T-cell (primary cell): Measurements from ENCODE around the gene TOX3. TPM values are rescaled to one million over a fixed set of nuclear protein-coding genes. Genes with fewer than 3 reads are reported as not detected.

Experiments used
- ATAC-seq, 4 experiments: fragments of 200-7000 bp in 3 of 4; fragments of 150-1000 bp in 1 of 4; cut with Tn5 transposase; replicated peaks in 1 of 4; 1 replicate in 3 of 4; 2 replicates in 1 of 4; pipeline ENCODE4 v1.10.0; 2021; ENCODE audit warnings: moderate library complexity in 3 of 4, mild to moderate bottlenecking in 2 of 4, moderate number of reproducible peaks in 1 of 4
- CTCF ChIA-PET, 2 donors: fragments of 300-600 bp; sonication (Branson Sonifier 250); formaldehyde crosslinking; loops; one replicate each; lab custom pipeline; 2022; ENCODE audit warnings: antibody characterized with exemption in 2 of 2; lab: Charles Lee
- POLR2A ChIA-PET, 2 donors: fragments of 300-600 bp; sonication (Branson Sonifier 250); formaldehyde crosslinking; loops; one replicate each; lab custom pipeline; 2022; ENCODE audit warnings: antibody characterized with exemption in 2 of 2; lab: Charles Lee
- DNase-seq, 35 experiments: peaks; one replicate each; pipeline versions ENCODE4 v3.0.0 to v3.0.0-alpha.2; 2013 to 2023
- H3K27ac ChIP-seq: one replicate; pipeline ENCODE4 v1.5.1; 2013; ENCODE audit warnings: low read length
- H3K27me3 ChIP-seq, 2 experiments: replicated peaks in 1 of 2; 1 replicate in 1 of 2; 2 replicates in 1 of 2; pipeline versions ENCODE4 v1.6.1 to v1.7.0; 2013; ENCODE audit warnings: low read length in 1 of 2, mixed read lengths in 1 of 2; ENCODE audit not compliant: control insufficient read depth in 2 of 2, insufficient read depth in 2 of 2; ENCODE audit errors: extremely low read depth in 1 of 2
- H3K36me3 ChIP-seq, 2 donors: 1 replicate in 1 of 2; 2 replicates in 1 of 2; pipeline versions ENCODE4 v1.6.1 to v1.7.0; 2013; ENCODE audit warnings: low read length in 1 of 2; ENCODE audit not compliant: control insufficient read depth in 2 of 2, insufficient read depth in 1 of 2; ENCODE audit errors: extremely low read depth in 1 of 2
- H3K4me1 ChIP-seq, 2 experiments: 1 replicate in 1 of 2; 2 replicates in 1 of 2; pipeline versions ENCODE4 v1.6.1 to v1.7.0; 2013; ENCODE audit warnings: low read length in 2 of 2, mixed read lengths in 1 of 2; ENCODE audit not compliant: insufficient read depth in 2 of 2, control insufficient read depth in 1 of 2; ENCODE audit errors: extremely low read depth in 1 of 2
- H3K4me3 ChIP-seq, 2 donors: 1 replicate in 1 of 2; 2 replicates in 1 of 2; pipeline versions ENCODE4 v1.5.1 to v1.7.0; 2013; ENCODE audit warnings: mild to moderate bottlenecking in 2 of 2, low read length in 1 of 2, moderate library complexity in 1 of 2; ENCODE audit not compliant: control insufficient read depth in 1 of 2; ENCODE audit errors: extremely low read depth in 1 of 2
- H3K9me3 ChIP-seq: 2 replicates; pipeline ENCODE4 v1.7.0; 2013
- H3K27ac Mint-ChIP-seq, 2 donors: one replicate each; pipeline ENCODE4 v1.8.0; 2020 to 2021; ENCODE audit warnings: mild to moderate bottlenecking in 2 of 2, mixed read lengths in 2 of 2
- H3K27me3 Mint-ChIP-seq, 2 donors: one replicate each; pipeline ENCODE4 v1.8.0; 2021 to 2022; ENCODE audit warnings: mixed read lengths in 2 of 2
- H3K36me3 Mint-ChIP-seq: one replicate; pipeline ENCODE4 v1.8.0; 2021; ENCODE audit warnings: mixed read lengths
- H3K4me1 Mint-ChIP-seq, 3 donors: one replicate each; pipeline ENCODE4 v1.8.0; 2020 to 2022; ENCODE audit warnings: mixed read lengths in 3 of 3, mild to moderate bottlenecking in 1 of 3
- H3K4me3 Mint-ChIP-seq, 3 donors: one replicate each; pipeline ENCODE4 v1.8.0; 2020 to 2022; ENCODE audit warnings: mild to moderate bottlenecking in 3 of 3, mixed read lengths in 3 of 3, moderate library complexity in 3 of 3
- H3K9me3 Mint-ChIP-seq, 3 donors: one replicate each; pipeline ENCODE4 v1.8.0; 2020 to 2022; ENCODE audit warnings: mixed read lengths in 3 of 3
- WGBS: methylation state at CpG from one replicate; pipeline ENCODE4 v1.1.5; 2013; ENCODE audit warnings: missing lambda C conversion rate; ENCODE audit not compliant: insufficient coverage; 5-methylcytosine and 5-hydroxymethylcytosine counted together
- total RNA-seq, 35 experiments: library from RNA in 6 of 35; stranded (reverse) in 6 of 35; fragments of 120-200 nt in 1 of 35; gene quantifications; one replicate each; pipeline versions ENCODE4 v1.2.1 to v1.2.4 and lab custom pipeline; 2013 to 2026

TOX3 gene
- total RNA-seq, 5 donors from 2014 or later (not counting 1 experiment from before 2014, with no cell fraction given) = 0.09 to 0.10 TPM; not detected in 3

DNA sequence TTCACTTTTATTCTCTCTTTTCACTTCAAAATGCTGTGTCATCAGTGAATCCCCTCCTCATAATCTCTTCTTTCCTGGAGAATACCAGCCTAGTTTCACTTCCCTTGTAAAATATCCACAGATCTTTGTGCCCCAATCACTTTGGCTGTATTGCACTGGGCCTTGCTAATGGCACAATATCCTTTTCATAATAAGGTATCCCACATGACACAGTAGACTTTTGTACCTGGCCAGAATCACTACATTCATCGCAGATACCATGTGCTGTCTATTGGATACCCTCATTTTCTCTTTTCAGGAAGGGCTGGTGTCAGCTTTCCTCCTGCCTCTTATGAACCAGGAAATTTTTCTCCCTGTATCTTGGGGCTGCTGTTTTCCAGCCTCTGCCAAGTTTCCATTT is 25.7 kb upstream of the TOX3 start:
- no peak for ATAC-seq
- Histone ChIP-seq H3K9me3 (no peaks in the 10 kb centered on the region), H3K27ac (no peak overlapping the region), H3K27me3 (no peaks in the 10 kb centered on the region), H3K36me3 (no peaks in the 10 kb centered on the region), H3K4me3 (no peak overlapping the region), H3K4me1 (no peaks in the 10 kb centered on the region)
- Mint-ChIP-seq H3K4me1 (no peaks in the 10 kb centered on the region), H3K27me3 (no peaks in the 10 kb centered on the region), H3K27ac (no peak overlapping the region), H3K4me3 (no peak overlapping the region), H3K9me3 (peaks cover 3 to 10% (median 7%) of the 10 kb centered on the region in 3 donors), H3K36me3 (no peaks in the 10 kb centered on the region)
- no peak for DNase-seq
- ChIA-PET CTCF (no interaction called here), POLR2A (no interaction called here)
- WGBS = 90% methylated on average over 1 of the region's 1 CpG

DNA sequence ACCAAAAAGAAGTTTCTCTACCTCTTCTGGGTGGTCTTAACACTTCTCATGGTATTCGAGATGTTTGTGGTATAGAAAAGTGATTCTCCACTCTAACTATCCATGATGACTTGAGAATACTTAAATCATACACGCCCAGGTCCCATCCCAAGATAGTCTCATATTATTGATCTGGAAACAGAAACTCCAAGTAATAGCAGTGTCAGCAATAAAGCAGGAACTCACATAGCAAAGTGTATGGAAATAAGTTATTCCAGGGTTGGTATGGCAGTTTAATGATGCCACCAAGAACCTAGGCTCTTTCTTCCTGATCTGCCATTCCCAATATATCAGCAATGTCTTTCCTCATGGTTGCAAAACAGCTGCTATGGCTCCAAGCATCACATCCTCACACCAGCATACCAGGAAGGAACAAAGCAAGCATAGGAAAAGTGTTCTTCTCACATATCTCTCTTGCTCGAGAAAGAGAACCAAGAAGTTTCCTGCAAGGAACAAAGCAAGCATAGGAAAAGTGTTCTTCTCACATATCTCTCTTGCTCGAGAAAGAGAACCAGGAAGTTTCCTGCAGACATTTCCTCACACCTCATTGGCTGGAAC is 23.6 kb upstream of the TOX3 start:
- CTCF ChIA-PET = no interaction called here

DNA sequence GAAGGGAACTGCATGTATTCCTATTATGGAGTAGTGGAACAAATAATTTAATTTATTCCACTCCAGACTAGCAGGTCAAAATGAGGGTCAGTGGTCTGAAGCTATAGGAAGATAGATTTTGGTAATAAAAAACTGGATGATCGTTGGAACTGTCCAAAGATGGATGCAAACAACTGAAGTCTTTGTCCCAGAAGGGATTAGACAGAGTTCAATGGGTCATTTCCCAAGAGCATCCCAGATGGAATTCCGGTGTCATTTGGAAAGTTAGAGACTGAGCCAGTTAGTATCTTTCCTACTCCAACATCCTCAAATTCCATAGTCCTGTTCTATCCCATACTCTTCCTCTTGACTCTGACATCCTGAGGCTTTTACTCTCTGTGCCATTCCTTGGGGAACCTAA is 22.8 kb upstream of the TOX3 start:
- no peak overlapping the region for H3K4me3 Mint-ChIP-seq
- WGBS = 71% methylated on average over 1 of the region's 2 CpGs
- POLR2A ChIA-PET = no interaction called here
- no peaks in the 10 kb centered on the region for H3K27me3 Mint-ChIP-seq
- Histone ChIP-seq H3K9me3 (no peaks in the 10 kb centered on the region), H3K4me1 (no peaks in the 10 kb centered on the region), H3K27me3 (no peaks in the 10 kb centered on the region), H3K4me3 (no peak overlapping the region), H3K36me3 (no peaks in the 10 kb centered on the region), H3K27ac (no peak overlapping the region)
- no peak overlapping the region for H3K27ac Mint-ChIP-seq
- CTCF ChIA-PET = no interaction called here
- DNase-seq (no peak), ATAC-seq (no peak)
- no peaks in the 10 kb centered on the region for H3K4me1 Mint-ChIP-seq
- peaks cover 6 to 10% (median 7%) of the 10 kb centered on the region in 3 donors for H3K9me3 Mint-ChIP-seq
- no peaks in the 10 kb centered on the region for H3K36me3 Mint-ChIP-seq

More for the DNA sequence above, 23.6 kb upstream of the TOX3 start:
- Histone ChIP-seq H3K36me3 (no peaks in the 10 kb centered on the region), H3K9me3 (no peaks in the 10 kb centered on the region), H3K27me3 (no peaks in the 10 kb centered on the region), H3K27ac (no peak overlapping the region), H3K4me1 (no peaks in the 10 kb centered on the region), H3K4me3 (no peak overlapping the region)
- Mint-ChIP-seq H3K9me3 (peaks cover 6 to 10% (median 7%) of the 10 kb centered on the region in 3 donors), H3K4me3 (no peak overlapping the region), H3K4me1 (no peaks in the 10 kb centered on the region), H3K36me3 (no peaks in the 10 kb centered on the region), H3K27ac (no peak overlapping the region), H3K27me3 (no peaks in the 10 kb centered on the region)
- POLR2A ChIA-PET = no interaction called here
- ATAC-seq (no peak), DNase-seq (no peak)
- whole genome bisulfite sequencing = 84% methylated on average over 2 of the region's 4 CpGs

DNA sequence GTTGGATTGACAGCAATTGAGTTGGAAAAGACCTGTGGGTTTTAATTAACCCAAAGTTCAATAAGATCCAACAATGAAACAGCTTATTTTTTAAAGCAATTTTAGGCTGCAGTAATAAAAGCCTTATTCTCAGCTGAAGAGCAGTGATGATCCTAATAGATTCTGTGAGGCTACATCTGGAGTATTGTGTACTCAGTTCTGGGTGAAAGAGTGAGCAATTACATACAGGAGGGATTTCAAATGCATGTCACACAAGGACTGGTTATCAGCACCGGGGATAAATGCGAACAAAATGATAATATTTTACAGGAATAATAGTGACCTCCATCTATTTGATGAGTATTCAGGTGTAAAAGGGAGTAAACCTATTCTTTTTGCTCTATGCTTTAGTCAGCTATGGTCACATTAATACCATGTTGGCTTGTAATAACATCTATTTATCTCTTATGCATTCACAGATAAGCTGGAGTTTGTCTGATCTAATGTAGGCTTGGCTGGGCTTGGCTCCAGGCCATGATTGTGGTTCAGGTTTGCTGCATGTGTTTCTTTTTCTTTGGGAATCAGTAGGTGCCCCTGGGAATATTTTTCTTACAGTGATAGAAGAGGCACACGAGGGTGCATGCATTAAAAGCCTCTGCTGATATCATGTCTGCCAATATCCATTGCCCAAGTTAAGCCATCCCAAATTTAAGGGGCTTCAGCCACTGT is 22.2 kb upstream of the TOX3 start:
- no peak overlapping the region for H3K4me3 ChIP-seq
- no CpG with 5 or more reads among the region's 3 CpGs for WGBS
- H3K36me3 Mint-ChIP-seq = no peaks in the 10 kb centered on the region
- H3K27me3 Mint-ChIP-seq = no peaks in the 10 kb centered on the region
- no peaks in the 10 kb centered on the region for H3K36me3 ChIP-seq
- no peaks in the 10 kb centered on the region for H3K4me1 ChIP-seq
- H3K27ac Mint-ChIP-seq = no peak overlapping the region
- H3K4me3 Mint-ChIP-seq = no peak overlapping the region
- peaks cover 7 to 10% (median 7%) of the 10 kb centered on the region in 3 donors for H3K9me3 Mint-ChIP-seq
- ChIA-PET CTCF (no interaction called here), POLR2A (no interaction called here)
- ATAC-seq (no peak), DNase-seq (no peak)
- H3K27ac ChIP-seq = no peak overlapping the region
- H3K4me1 Mint-ChIP-seq = no peaks in the 10 kb centered on the region
- no peaks in the 10 kb centered on the region for H3K27me3 ChIP-seq
- H3K9me3 ChIP-seq = no peaks in the 10 kb centered on the region

DNA sequence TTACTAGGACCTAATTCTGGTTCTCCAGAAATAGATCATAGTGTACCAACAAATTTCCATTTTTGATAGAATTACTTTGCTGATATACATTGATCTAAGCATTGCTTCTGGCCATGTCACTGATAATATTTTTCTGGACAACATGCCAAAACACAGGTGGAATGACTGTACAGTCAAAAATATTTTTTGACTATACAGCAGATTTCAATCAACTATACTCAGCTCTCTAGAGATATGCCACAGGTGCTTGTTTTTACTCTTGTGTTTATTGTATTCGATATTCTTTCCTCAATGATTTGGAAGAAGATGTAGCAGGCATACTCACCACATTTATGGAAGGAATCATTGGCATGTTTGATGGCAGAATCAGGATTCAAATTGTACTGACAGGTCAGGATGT is 21.6 kb upstream of the TOX3 start:
- ChIA-PET CTCF (no interaction called here), POLR2A (no interaction called here)
- Histone ChIP-seq H3K36me3 (no peaks in the 10 kb centered on the region), H3K4me1 (no peaks in the 10 kb centered on the region), H3K27me3 (no peaks in the 10 kb centered on the region), H3K27ac (no peak overlapping the region), H3K4me3 (no peak overlapping the region), H3K9me3 (no peaks in the 10 kb centered on the region)
- H3K27ac Mint-ChIP-seq = no peak overlapping the region
- no peak overlapping the region for H3K4me3 Mint-ChIP-seq
- no CpG with 5 or more reads among the region's 1 CpG for WGBS
- no peaks in the 10 kb centered on the region for H3K4me1 Mint-ChIP-seq
- H3K27me3 Mint-ChIP-seq = no peaks in the 10 kb centered on the region
- peaks cover 10 to 12% (median 10%) of the 10 kb centered on the region in 3 donors for H3K9me3 Mint-ChIP-seq
- no peak for ATAC-seq
- no peaks in the 10 kb centered on the region for H3K36me3 Mint-ChIP-seq
- no peak for DNase-seq

DNA sequence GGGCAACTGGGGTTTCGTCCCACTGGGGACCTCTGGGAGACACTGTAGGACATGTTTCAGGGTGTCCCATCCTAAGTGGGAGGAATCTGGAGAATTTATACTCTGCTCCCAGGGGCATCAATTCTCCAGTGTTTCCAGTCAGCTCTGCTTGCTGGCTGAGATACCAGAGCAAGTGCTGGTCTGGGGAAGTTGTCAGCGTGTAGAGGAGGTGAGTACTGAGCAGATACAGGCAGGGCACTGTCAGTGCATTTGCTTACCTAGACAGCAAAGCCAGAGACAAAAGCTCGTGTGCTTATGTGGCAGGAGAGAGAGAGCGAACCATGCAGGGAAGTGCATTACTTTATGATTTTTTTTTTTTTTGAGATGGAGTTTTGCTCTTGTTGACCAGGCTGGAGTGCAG is 20.2 kb upstream of the TOX3 start:
- H3K4me3 ChIP-seq = no peak overlapping the region
- H3K27ac Mint-ChIP-seq = no peak overlapping the region
- H3K27ac ChIP-seq = no peak overlapping the region
- H3K36me3 ChIP-seq = no peaks in the 10 kb centered on the region
- H3K4me3 Mint-ChIP-seq = no peak overlapping the region
- WGBS = 67% methylated on average over 3 of the region's 4 CpGs
- ChIA-PET CTCF (no interaction called here), POLR2A (no interaction called here)
- DNase-seq (no peak), ATAC-seq (no peak)
- no peaks in the 10 kb centered on the region for H3K27me3 Mint-ChIP-seq
- H3K27me3 ChIP-seq = no peaks in the 10 kb centered on the region
- H3K4me1 Mint-ChIP-seq = no peaks in the 10 kb centered on the region
- peaks cover 10 to 14% (median 12%) of the 10 kb centered on the region in 3 donors for H3K9me3 Mint-ChIP-seq
- H3K4me1 ChIP-seq = no peaks in the 10 kb centered on the region
- H3K9me3 ChIP-seq = no peaks in the 10 kb centered on the region
- no peaks in the 10 kb centered on the region for H3K36me3 Mint-ChIP-seq
